Measurements from ENCODE around the gene KLF13. TPM values are rescaled to one million over a fixed set of nuclear protein-coding genes. Genes with fewer than 3 reads are reported as not detected.

The KLF13 gene
- total and polyA plus RNA-seq, 4 donors = 38.3 to 157 (median 55.2) TPM

DNA sequence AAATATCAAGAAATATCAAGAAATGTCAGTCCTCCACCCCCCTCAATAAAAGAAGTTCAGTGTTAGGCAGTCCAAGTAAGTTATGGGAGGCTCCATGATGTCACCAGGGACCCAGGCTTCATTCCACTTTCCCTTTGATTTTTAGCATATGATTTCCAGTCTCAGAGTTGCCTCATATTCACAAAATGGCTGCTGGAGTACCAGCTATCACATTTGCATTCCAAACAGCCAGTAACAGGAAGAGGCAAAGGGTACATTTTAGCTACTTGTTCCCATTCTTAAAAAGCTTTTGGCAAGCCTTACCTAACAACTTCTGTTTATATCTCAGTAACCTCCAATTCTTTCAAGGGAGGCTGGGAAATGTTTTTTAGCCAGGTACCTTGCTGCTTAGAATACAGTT lies 13.4 kb upstream of the KLF13 start:
- Histone ChIP-seq H3K4me3 (no peak overlapping the region), H3K27ac (ENCODE audit: low read depth in 1 of 2, low read length in 1 of 2) (no peak overlapping the region), H3K9ac (ENCODE audit: insufficient read depth in 1 of 2, low read length in 2 of 2) (no peak overlapping the region), H3K36me3 (ENCODE audit: control insufficient read depth in 4 of 4, insufficient read depth in 4 of 4, low read length in 4 of 4) (no peaks in the 10 kb centered on the region), H3K27me3 (ENCODE audit: control insufficient read depth in 3 of 3, insufficient read depth in 3 of 3, low read length in 2 of 3) (no peaks in the 10 kb centered on the region), H3K4me1 (ENCODE audit: control insufficient read depth in 5 of 5, insufficient read depth in 5 of 5, low read length in 5 of 5) (peaks cover 0 to 8% (median 0%) of the 10 kb centered on the region in 5 donors), H3K9me3 (ENCODE audit: control insufficient read depth in 4 of 4, insufficient read depth in 3 of 4, low read length in 3 of 4) (peaks cover 0 to 10% (median 3%) of the 10 kb centered on the region in 4 donors)
- TF ChIP-seq, protein P1, sequence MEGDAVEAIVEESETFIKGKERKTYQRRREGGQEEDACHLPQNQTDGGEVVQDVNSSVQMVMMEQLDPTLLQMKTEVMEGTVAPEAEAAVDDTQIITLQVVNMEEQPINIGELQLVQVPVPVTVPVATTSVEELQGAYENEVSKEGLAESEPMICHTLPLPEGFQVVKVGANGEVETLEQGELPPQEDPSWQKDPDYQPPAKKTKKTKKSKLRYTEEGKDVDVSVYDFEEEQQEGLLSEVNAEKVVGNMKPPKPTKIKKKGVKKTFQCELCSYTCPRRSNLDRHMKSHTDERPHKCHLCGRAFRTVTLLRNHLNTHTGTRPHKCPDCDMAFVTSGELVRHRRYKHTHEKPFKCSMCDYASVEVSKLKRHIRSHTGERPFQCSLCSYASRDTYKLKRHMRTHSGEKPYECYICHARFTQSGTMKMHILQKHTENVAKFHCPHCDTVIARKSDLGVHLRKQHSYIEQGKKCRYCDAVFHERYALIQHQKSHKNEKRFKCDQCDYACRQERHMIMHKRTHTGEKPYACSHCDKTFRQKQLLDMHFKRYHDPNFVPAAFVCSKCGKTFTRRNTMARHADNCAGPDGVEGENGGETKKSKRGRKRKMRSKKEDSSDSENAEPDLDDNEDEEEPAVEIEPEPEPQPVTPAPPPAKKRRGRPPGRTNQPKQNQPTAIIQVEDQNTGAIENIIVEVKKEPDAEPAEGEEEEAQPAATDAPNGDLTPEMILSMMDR (IDR thresholded peaks at IDR 0.05; ENCODE audit: control extremely low read depth, extremely low read depth) = no peak
- no peak for ATAC-seq (ENCODE audit: insufficient read depth, low FRiP score)
- DNase-seq = no peak

DNA sequence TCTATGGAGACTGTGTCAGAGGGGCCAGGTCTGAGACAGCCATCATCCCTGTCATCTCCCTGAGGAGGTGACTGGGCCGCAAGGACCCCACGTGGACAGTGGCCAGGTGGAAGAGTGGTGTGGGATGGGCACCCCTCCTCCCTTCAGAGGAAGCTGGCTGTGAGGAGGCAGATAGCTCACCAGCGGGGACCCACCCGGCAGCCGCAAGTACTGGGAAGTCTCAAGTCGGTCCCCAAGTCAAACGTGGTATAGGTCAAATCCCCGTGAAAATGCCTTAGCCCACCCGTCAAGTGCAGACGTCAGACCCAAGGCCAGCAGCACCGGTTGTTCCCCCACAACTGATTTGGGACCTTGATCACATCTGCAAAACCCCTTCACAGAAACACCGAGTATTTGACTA lies 12.3 kb upstream of the KLF13 start:
- TF ChIP-seq, protein P1 (IDR thresholded peaks at IDR 0.05; ENCODE audit: control extremely low read depth, extremely low read depth) = no peak
- peaks cover 0 to 8% (median 0%) of the 10 kb centered on the region in 5 donors for H3K4me1 ChIP-seq (ENCODE audit: control insufficient read depth in 5 of 5, insufficient read depth in 5 of 5, low read length in 5 of 5)
- H3K27ac ChIP-seq (ENCODE audit: low read depth in 1 of 2, low read length in 1 of 2) = no peak overlapping the region
- no peak overlapping the region for H3K9ac ChIP-seq (ENCODE audit: insufficient read depth in 1 of 2, low read length in 2 of 2)
- no peak for DNase-seq
- WGBS, 2 donors = 94% methylated on average over 12 of the region's 12 CpGs
- H3K36me3 ChIP-seq (ENCODE audit: control insufficient read depth in 4 of 4, insufficient read depth in 4 of 4, low read length in 4 of 4) = no peaks in the 10 kb centered on the region
- no peak overlapping the region for H3K4me3 ChIP-seq
- no peaks in the 10 kb centered on the region for H3K27me3 ChIP-seq (ENCODE audit: control insufficient read depth in 3 of 3, insufficient read depth in 3 of 3, low read length in 2 of 3)
- ATAC-seq (ENCODE audit: insufficient read depth, low FRiP score) = no peak
- H3K9me3 ChIP-seq (ENCODE audit: control insufficient read depth in 4 of 4, insufficient read depth in 3 of 4, low read length in 3 of 4) = peaks cover 0 to 10% (median 3%) of the 10 kb centered on the region in 4 donors

DNA sequence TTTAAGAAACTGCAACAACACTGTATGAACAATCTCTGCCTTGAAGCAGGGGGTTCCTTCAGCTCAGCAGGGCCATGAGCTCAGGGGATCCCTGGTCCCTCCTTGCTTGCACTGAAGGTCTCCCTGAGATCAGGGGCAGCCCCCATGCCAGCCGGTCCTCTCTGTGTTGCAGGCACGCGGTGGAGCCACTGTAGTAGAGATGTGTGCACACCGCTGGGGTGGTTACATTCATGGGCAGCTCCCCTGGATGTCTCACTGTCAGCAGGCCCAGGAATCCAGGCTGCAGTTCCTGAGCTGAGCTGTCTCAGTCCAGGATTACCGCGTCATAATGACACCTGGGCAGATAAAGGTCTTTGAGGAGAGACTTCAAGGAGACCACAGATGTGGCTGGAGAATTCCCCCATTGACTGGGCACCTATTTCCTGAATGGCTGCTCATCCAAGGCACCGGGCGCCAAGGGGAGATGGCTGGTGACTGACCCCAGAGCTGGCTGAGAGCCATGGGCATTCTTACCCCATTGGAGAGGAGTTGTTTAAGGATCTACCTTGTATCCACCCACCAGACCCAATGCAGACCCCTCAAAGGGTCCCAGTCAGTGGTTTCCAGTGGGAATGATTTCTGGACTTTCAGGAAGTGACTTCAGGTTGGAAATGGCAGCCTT lies 10.4 kb upstream of the KLF13 start:
- Histone ChIP-seq H3K9ac (ENCODE audit: insufficient read depth in 1 of 2, low read length in 2 of 2) (no peak overlapping the region), H3K4me3 (no peak overlapping the region), H3K27ac (ENCODE audit: low read depth in 1 of 2, low read length in 1 of 2) (no peak overlapping the region), H3K4me1 (ENCODE audit: control insufficient read depth in 5 of 5, insufficient read depth in 5 of 5, low read length in 5 of 5) (peaks cover 0 to 8% (median 0%) of the 10 kb centered on the region in 5 donors), H3K27me3 (ENCODE audit: control insufficient read depth in 3 of 3, insufficient read depth in 3 of 3, low read length in 2 of 3) (no peaks in the 10 kb centered on the region), H3K36me3 (ENCODE audit: control insufficient read depth in 4 of 4, insufficient read depth in 4 of 4, low read length in 4 of 4) (no peaks in the 10 kb centered on the region), H3K9me3 (ENCODE audit: control insufficient read depth in 4 of 4, insufficient read depth in 3 of 4, low read length in 3 of 4) (peaks cover 0 to 10% (median 3%) of the 10 kb centered on the region in 4 donors)
- ATAC-seq (ENCODE audit: insufficient read depth, low FRiP score) (no peak), DNase-seq (no peak)
- 93 to 97% methylated on average over 8 of the region's 8 CpGs for WGBS, 2 donors
- TF ChIP-seq, protein P1 (IDR thresholded peaks at IDR 0.05; ENCODE audit: control extremely low read depth, extremely low read depth) = no peak

DNA sequence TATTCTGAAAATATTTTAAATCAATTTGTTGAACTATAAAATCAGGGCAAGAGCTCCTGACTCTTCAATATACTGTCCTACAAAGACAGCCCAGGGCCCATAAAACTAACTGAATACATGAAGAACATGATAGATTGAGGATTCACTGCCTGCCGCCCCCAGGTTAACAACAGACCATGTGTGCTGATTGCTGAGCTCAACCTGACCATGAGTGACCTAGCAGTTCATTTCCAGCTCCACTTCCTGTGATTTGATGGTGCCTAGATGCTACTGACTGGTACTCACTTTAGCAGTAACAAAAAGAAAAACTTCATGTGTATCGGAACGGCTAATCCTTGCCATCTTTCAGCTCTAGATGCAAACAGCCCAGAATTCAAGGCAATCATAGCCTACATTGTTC lies 9.6 kb upstream of the KLF13 start:
- H3K9me3 ChIP-seq (ENCODE audit: control insufficient read depth in 4 of 4, insufficient read depth in 3 of 4, low read length in 3 of 4) = peaks cover 0 to 10% (median 3%) of the 10 kb centered on the region in 4 donors
- H3K36me3 ChIP-seq (ENCODE audit: control insufficient read depth in 4 of 4, insufficient read depth in 4 of 4, low read length in 4 of 4) = no peaks in the 10 kb centered on the region
- H3K4me3 ChIP-seq = no peak overlapping the region
- no peak for ATAC-seq (ENCODE audit: insufficient read depth, low FRiP score)
- no peaks in the 10 kb centered on the region for H3K27me3 ChIP-seq (ENCODE audit: control insufficient read depth in 3 of 3, insufficient read depth in 3 of 3, low read length in 2 of 3)
- H3K9ac ChIP-seq (ENCODE audit: insufficient read depth in 1 of 2, low read length in 2 of 2) = no peak overlapping the region
- H3K4me1 ChIP-seq (ENCODE audit: control insufficient read depth in 5 of 5, insufficient read depth in 5 of 5, low read length in 5 of 5) = peaks cover 0 to 8% (median 0%) of the 10 kb centered on the region in 5 donors
- 87 to 92% methylated on average over 3 of the region's 3 CpGs for WGBS, 2 donors
- TF ChIP-seq, protein P1 (IDR thresholded peaks at IDR 0.05; ENCODE audit: control extremely low read depth, extremely low read depth) = no peak
- H3K27ac ChIP-seq (ENCODE audit: low read depth in 1 of 2, low read length in 1 of 2) = no peak overlapping the region
- DNase-seq = no peak
